GM18867 (cell line): Measurements from ENCODE around the gene NPPB.

ENCODE experiments used
- ATAC-seq: cut with Tn5 transposase; IDR thresholded peaks from one replicate; pipeline ENCODE4 v1.9.1; 2021; ENCODE audit warnings: mild to moderate bottlenecking, moderate library complexity; ENCODE audit not compliant: unreplicated experiment

Gene NPPB

DNA sequence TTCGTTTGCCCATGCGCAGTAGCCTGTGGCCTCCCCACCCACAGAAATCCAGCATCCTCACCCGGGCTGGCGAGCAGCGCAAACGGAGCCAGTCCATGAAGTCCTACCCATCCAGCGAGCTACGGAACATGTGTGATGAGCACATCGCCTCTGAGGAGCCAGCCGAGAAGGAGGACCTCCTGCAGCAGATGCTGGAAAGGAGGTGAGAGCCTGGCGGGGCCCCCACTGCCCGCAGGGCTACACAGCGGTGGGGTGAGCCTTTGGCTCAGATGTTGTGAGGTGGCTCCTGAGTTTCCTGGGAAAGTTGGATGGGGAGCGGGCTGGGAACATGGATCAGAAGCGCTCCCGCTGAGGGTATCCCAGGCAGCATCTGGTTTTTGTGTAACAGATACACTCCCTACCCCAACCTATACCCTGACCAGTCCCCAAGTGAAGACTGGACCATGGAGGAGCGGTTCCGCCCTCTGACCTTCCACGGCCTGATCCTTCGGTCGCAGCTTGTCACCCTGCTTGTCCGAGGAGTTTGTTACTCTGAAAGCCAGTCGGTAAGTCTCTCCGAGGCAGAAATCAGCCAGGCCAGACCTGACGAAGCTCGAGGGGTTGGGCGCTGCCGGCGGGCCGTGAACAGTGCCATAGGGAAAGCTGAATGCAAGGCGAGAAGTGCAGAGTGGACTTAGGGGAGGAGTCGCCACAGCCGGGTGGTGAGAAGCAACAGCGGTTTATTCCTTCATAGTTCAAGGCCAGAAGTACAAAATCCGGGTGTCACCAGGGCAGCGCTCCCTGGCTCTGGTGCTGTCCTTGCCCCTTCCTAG, 21.6 kb downstream of the NPPB start:
- no peak for ATAC-seq

DNA sequence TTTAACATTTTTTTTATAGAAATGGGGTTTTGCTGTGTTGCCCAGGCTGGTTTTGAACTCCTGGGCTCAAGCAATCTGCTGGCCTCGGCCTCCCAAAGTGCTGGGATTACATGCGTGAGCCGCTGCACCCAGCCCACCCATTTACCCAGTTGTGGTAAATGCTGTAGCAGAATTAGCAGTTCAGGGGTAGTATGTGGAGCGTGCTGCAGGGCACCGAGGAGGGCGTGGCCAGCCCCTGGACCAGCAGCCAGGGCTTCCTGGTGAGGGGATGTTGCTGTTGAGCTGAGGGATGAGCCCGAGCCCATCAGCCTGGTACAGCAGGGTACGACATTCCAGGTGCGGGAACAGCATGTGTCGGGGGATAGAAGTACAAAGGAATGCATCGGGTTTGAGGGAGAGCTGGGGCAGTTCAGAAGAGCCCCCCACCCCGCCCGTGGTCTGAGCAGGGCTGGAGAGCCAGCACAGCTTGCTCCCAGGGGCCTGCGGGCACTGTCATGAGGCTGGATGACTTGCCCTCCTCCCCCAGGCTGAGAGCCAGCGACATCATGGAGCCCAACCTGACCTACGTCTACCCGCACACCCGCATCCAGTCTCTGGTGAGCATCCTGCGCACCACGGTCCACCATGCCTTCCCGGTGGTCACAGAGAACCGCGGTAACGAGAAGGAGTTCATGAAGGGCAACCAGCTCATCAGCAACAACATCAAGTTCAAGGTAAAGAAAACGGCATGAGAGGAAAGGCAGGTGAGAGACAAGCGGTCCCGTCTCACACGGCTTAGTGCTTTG, 23.1 kb downstream of the NPPB start:
- ATAC-seq = no peak

DNA sequence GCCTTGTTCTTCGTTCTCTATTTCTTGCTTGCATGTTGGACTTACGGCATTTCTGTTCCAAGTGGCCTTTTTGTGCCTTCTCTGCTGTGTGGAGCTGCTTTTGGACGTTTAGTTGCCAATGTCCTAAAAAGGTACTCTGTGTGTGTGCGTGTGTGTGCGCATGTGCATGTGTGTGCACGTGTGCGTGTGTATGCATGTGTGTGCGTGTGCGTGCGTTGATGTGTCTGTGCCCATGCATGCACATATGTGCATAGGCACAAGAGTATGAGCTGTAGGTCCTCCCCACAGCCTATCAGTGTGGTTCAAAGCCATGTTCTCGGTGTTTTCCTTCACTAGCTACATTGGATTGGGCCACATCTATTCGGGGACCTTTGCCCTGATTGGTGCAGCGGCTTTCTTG, 24.8 kb downstream of the NPPB start:
- no peak for ATAC-seq

DNA sequence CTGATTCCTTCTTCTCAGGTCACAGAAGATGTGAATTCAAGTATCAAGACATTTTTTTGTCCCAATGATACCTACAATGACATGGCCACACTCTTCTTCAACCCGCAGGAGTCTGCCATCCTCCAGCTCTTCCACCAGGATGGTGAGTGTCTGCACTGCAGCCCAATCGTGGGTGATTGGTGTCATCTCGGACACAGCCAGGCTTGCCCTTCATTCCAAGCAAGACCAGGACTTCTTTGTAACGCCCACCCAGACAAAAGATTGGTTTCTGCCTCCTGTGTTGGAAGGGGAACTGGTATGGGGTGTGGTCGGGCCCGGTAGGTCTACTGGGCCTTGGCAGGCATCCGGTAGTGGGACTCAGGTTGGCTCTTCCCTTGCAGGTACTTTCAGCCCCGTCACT, 25.2 kb downstream of the NPPB start:
- ATAC-seq = no peak

DNA sequence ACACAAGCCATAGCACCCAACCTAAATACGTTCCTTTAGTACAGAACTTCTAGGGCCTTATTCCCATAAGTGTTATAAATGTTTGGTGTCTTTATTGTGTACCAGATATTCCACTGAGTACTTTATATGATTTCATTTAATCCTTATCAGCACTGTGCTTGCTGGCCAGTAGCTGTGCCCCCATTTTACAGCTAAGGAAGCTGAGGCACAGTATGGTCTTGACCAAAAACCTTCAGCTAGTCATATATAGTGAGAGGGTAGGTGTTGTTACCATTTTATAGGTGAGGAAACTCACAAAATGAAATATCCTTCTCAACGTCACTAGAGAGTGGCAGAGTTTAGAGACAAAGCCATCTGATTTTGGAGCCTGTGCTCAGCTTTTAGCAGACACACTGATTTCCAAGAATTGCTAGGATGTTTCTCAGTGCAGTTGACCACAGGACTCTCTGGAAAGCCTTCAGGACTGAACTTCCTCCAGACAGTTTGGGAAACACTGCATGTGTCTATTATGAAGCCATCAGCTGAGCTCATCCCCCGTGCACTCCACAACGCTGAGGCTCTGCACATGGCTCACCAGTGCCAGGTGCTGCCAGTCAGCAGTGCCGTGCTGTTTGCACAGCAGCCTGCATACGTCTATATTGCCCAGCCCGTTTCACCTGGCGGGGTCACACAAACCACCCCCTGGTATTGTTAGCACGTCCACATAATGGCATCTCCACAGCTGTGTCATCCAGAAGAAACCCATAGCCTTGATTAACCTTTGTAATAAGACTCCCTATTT, 26.6 kb downstream of the NPPB start:
- ATAC-seq = no peak

DNA sequence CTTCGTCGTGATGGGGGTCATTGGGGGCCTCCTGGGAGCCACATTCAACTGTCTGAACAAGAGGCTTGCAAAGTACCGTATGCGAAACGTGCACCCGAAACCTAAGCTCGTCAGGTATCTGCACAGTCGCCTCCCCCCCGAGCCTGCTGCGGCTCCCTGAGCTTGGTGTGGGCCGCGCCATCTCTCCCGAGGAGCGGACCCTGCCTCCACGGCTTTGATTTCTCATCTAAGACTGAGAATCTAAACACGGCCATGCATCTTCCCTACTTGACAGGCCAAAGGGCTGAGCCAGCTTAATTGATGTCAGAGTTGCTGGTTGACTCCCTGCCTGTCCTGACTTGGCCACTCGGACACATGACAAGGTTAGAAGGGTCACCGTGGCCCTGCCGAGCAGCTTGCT, 30.2 kb downstream of the NPPB start:
- no peak for ATAC-seq

DNA sequence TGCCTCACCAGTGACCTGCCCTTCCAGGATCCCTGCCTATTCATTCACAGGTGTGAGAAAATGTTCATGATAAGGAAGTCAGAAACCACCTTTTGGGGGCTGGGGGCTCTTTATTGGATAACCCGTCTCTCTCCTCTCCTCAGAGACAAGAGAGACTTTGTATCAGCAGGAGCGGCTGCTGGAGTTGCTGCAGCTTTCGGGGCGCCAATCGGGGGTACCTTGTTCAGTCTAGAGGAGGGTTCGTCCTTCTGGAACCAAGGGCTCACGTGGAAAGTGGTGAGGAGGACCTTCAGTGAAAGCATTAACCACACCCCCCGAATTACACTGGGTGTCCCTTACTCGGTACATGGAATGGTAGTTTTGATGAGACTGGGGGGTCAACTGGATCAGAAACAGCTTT, 31.8 kb downstream of the NPPB start:
- no peak for ATAC-seq

DNA sequence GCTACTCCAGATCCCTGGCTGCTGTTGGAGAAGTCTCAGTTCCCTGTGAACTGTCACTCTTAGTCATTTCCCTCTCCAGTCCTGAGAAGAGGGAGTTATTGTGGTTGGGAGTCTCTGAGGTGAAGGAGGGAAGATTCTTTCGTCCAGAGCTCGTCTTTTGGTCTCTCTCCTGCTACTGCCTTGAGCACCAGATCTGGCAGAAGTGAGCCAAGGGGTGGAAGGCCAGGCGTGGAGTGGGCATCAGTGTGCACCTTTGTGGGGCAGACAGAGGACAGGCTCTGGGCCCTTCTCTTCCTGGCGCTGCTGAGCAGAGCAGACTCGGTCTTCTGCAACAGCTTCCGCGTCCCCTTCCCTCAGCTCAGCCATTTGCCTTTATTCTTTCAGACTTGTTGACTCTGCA, 33.6 kb downstream of the NPPB start:
- no peak for ATAC-seq

DNA sequence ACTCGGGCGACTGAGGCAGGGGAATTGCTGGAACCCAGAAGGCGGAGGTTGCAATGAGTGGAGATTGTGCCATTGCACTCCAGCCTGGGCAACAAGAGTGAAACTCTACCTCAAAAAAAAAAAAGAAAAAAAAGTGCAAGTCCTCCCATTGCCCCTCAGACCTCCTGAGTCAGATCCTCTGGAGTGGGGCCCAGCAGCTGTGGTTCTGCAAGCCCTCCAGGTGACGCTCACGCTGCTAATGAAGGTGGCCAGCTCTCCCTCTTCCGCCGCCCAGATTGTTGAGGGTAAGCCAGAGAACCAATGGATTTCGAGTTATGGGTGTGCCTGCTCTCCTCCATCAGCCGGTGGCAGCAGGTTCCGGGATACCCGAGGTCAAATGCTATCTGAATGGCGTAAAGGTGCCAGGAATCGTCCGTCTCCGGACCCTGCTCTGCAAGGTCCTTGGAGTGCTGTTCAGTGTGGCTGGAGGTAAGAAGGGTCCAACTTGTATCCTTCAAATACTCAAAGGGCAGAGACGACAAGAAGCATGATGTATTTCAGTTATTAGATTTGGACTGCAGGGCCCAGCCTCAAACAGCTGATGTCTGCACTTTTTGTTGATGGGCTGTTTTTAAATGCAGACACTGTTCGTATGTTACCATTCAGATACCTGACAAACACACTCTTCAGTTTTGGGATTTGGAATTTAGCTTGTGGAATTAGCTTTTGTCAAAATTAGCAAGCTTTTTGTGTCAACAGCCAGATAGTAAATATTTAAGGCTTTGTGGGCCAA, 35.2 kb downstream of the NPPB start:
- no peak for ATAC-seq

DNA sequence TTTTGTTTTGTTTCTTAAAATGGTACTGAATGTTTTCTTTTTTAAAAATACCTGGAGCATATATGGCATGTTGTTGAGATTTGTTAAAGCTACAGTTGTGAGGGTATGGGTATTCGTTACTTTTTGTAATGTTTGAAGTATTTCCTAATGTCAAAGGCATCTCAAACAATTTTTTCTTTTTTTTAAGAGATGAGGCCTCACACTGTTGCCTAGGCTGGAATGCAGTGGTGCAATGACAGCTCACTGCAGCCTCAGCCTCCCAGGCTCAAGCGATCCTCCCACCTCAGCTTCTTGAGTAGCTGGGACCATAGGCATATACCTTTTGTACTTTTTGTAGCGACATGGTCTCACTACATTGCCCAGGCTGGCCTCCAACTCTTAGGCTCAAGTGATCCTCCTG, 36.7 kb downstream of the NPPB start:
- no peak for ATAC-seq

DNA sequence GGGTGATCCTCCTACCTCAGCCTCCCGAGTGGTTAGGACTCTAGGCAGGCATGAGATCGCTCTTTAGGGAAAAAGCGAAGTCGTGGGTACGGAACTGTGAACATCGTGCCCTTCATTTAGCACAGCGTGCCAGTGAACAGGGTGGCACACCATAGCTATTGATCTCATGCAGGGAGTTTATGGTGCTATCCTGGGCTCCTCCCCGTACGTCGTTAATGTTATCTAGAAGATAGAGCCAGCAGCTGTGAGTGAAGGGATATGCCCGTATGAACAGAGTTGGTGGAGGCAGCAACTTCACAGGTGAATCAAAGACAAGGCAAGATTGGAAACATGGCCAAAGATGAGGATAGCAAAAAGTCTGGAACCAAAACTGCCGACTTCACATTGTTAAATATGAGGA, 41.6 kb downstream of the NPPB start:
- no peak for ATAC-seq

DNA sequence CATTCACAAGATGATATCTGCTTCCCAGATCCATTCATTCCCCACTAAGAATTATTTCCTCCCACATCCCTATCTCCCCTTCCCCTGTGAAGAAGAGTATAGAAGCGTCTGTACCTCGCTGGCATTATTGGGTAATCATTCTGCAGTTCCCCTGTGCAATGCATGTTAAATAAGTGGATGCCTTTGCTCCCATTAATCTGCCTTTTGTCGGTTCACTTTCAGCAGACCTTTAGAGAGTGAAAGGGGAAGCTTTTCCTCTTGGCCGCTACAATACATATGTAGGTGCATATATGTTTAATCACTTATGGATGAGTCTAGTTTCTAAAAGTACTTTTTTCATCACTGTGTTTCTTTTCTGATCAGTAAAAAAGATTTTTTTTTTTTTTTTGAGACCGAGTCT, 45.7 kb downstream of the NPPB start:
- ATAC-seq = no peak
